Activated naive CD4-positive, alpha-beta T cell treated with anti-CD3 and anti-CD28 coated beads for 36 hours (primary cell): ENCODE data around the gene CXorf58. TPM values are rescaled to one million over a fixed set of nuclear protein-coding genes. Genes with fewer than 3 reads are reported as not detected.
"Not testable (repeated sequence)": the region's sequence is repeated elsewhere in the genome, so short reads cannot be mapped to it uniquely, and the experiment has no call there.

Experiments used
- CTCF ChIA-PET: fragments of 350-600 bp; sonication (Branson Sonifier 250); formaldehyde crosslinking; loops from one replicate; lab custom pipeline; 2021; ENCODE audit warnings: antibody characterized with exemption; lab: Charles Lee
- DNase-seq: peaks from one replicate; pipeline ENCODE4 v3.0.0-alpha.2; 2020
- H3K27ac Mint-ChIP-seq: one replicate; pipeline ENCODE4 v1.8.0; 2021; ENCODE audit warnings: mild to moderate bottlenecking, mixed read lengths
- H3K27me3 Mint-ChIP-seq: one replicate; pipeline ENCODE4 v1.8.0; 2021; ENCODE audit warnings: low read depth, mixed read lengths
- H3K36me3 Mint-ChIP-seq: one replicate; pipeline ENCODE4 v1.8.0; 2021; ENCODE audit warnings: low read depth, mixed read lengths
- H3K4me1 Mint-ChIP-seq: one replicate; pipeline ENCODE4 v1.8.0; 2021; ENCODE audit warnings: low read depth, mixed read lengths
- H3K4me3 Mint-ChIP-seq: one replicate; pipeline ENCODE4 v1.8.0; 2021; ENCODE audit warnings: mild to moderate bottlenecking, moderate library complexity, mixed read lengths
- H3K9me3 Mint-ChIP-seq: one replicate; pipeline ENCODE4 v1.8.0; 2021; ENCODE audit warnings: mixed read lengths
- intact Hi-C: fragments of 100-400 bp; cut with micrococcal nuclease; formaldehyde crosslinking; loops from one replicate; pipeline ENCODE4 v1.15.1; 2023
- total RNA-seq, 2 experiments: library from RNA; stranded (reverse); gene quantifications; one replicate each; pipeline ENCODE4 v1.2.3, GENCODE V29; 2021

CXorf58 gene
- total RNA-seq, 2 experiments from 2014 or later, result 0.20 TPM; not detected in 1

DNA sequence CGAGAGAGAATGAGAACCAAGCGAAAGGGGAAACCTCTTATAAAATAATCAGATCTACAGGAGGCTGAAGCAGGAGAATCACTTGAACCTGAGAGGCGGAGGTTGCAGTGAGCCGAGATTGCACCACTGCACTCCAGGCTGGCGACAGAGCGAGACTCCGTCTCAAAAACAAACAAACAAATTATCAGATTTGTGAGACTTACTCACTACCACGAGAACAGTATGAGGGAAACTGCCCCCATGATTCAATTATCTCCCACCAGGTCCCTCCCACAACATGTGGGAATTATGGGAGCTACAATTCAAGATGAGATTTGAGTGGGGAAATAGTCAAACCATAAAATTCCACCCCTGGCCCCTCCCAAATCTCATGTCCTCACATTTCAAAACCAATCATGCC is 57.8 kb downstream of the CXorf58 start:
- H3K4me3 Mint-ChIP-seq, H3K27me3 Mint-ChIP-seq, DNase-seq, H3K9me3 Mint-ChIP-seq, CTCF ChIA-PET, H3K27ac Mint-ChIP-seq, H3K36me3 Mint-ChIP-seq, H3K4me1 Mint-ChIP-seq, intact Hi-C loops: not testable (repeated sequence)

DNA sequence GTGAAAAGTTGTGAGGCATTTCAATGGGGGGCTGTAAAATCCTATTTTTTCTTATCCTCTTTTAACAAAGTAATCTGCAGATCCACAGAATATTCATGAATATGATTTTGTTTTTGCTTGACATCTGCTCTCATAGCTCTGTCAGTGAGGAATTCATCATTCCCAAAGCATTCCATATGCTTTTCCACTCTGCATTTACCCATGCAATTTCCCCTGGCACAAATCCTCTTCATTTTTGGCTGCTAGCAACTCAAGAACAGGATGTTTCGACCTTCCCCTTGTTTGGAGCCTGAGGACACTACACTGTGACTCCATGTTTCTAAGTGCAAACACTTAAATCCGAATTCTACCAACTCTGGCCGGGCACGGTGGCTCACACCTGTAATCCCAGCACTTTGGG is 70.7 kb downstream of the CXorf58 start:
- CTCF ChIA-PET, result no interaction called here
- H3K27ac Mint-ChIP-seq, result no peak overlapping the region
- intact Hi-C loops, result no loop called here
- no peaks in the 10 kb centered on the region for H3K27me3 Mint-ChIP-seq
- peaks cover 2% of the 10 kb centered on the region for H3K4me1 Mint-ChIP-seq
- no peak for DNase-seq
- H3K9me3 Mint-ChIP-seq, result no peaks in the 10 kb centered on the region
- no peak overlapping the region for H3K4me3 Mint-ChIP-seq
- H3K36me3 Mint-ChIP-seq, result peaks cover 5% of the 10 kb centered on the region

DNA sequence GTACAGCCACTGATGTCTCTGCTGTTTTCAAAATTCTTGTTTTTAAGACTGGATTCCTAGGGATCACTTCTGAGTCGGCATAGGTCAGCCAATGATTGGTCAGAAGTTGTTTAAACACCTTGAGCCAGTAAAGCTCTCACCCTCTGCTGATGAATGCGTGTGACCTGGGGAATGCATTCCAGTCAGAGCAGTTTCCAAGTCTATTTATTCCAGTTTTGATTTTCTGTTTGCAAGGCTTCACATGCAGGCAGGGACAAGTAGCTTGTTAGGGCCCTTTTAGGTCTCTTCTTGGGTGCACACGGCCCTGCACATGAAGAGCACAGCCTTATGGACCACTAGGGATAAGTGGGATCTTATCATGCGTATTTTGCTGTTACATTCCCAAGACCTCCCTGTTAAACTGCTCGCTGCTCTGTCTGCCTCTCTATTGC is 72.2 kb downstream of the CXorf58 start:
- intact Hi-C loops, result no loop called here
- H3K9me3 Mint-ChIP-seq, result no peaks in the 10 kb centered on the region
- peaks cover 4% of the 10 kb centered on the region for H3K4me1 Mint-ChIP-seq
- H3K27me3 Mint-ChIP-seq, result no peaks in the 10 kb centered on the region
- peaks cover 6% of the 10 kb centered on the region for H3K36me3 Mint-ChIP-seq
- DNase-seq, result no peak
- H3K4me3 Mint-ChIP-seq, result no peak overlapping the region
- H3K27ac Mint-ChIP-seq, result no peak overlapping the region
- CTCF ChIA-PET, result interaction anchor here (0.6 kb wide), 1 partner anchor 77 kb away, joined by 3 read pairs; no protein-coding TSS in a partner anchor

DNA sequence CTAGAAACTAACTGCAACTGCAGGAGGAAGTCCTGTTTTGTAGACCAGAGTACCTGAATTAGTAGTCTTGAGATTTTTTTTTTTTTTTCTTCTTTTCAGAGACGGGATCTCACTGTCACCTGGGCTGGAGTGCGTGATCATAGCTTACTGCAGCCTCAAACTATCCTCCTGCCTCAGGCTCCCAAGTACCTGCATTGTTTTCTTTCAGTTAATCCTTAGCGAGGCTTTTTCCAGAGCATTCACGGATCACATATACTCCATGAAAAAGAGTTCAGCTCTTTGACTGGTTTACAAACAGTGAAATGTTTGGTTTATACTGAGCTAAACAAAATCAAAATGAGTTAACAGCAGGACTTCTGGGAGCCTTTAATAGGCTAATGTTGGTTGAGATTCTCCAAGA is 73.4 kb downstream of the CXorf58 start:
- no peak for DNase-seq
- no peaks in the 10 kb centered on the region for H3K27me3 Mint-ChIP-seq
- H3K9me3 Mint-ChIP-seq, result no peaks in the 10 kb centered on the region
- intact Hi-C loops, result no loop called here
- peaks cover 7% of the 10 kb centered on the region for H3K4me1 Mint-ChIP-seq
- H3K27ac Mint-ChIP-seq, result no peak overlapping the region
- peaks cover 7% of the 10 kb centered on the region for H3K36me3 Mint-ChIP-seq
- CTCF ChIA-PET, result no interaction called here
- H3K4me3 Mint-ChIP-seq, result no peak overlapping the region

DNA sequence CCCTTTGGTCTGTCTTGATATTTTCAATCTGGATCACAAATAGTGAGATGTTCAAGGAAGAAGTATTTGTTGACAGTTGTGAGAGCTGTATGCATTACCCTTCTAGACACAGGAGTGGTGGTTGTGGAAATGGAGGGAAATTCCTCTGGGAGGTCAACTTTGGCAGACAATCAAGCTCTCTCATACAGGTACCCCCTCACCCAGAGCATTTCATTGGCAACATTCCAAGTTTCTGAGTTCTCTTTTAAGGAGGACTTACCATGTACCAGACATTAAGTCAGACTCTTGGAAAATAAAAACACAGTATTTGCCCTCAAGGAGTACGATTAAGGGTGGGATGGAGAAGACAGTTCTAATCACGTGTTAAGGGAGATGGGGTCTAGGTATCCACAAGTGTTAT is 73.9 kb downstream of the CXorf58 start:
- Mint-ChIP-seq H3K9me3 (no peaks in the 10 kb centered on the region), H3K4me1 (peaks cover 10% of the 10 kb centered on the region), H3K27ac (no peak overlapping the region), H3K4me3 (no peak overlapping the region), H3K27me3 (no peaks in the 10 kb centered on the region), H3K36me3 (peaks cover 7% of the 10 kb centered on the region)
- DNase-seq, result no peak
- CTCF ChIA-PET, result no interaction called here
- intact Hi-C loops, result no loop called here

DNA sequence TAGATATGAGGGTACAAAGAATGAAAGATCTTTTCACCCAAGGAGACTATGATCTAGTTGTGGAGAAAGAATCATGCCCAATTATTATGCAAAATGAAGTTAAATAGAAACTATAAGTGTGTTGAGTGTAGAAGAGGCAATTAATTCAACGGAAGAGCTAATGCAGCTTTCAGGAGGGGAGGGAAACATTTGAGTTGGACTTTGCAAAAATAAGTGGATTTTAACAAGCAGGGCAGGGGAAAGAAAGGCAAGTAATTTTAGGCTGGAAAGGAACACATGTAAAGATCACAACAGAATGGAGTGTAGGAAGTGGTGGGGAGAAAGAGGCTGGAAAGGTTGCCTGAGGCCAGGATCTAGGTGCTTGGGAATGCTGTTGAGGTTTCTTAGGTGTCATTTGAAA is 75.1 kb downstream of the CXorf58 start:
- Mint-ChIP-seq H3K4me3 (no peak overlapping the region), H3K27me3 (no peaks in the 10 kb centered on the region), H3K36me3 (peaks cover 12% of the 10 kb centered on the region), H3K9me3 (no peaks in the 10 kb centered on the region), H3K27ac (no peak overlapping the region), H3K4me1 (peaks cover 10% of the 10 kb centered on the region)
- CTCF ChIA-PET, result no interaction called here
- intact Hi-C loops, result no loop called here
- DNase-seq, result no peak

Other genes starting within 250 kb of the CXorf58 start
- 10 to 100 TPM; 39.6 to 40.0 TPM for gene PRDX4, start 240.5 kb upstream of the CXorf58 start, total RNA-seq
- 10 to 100 TPM; 46.8 to 49.7 TPM for gene ACOT9, start 164.7 kb upstream of the CXorf58 start, total RNA-seq
- 100 to 1,000 TPM; 629 to 649 TPM for gene SAT1, start 124.8 kb upstream of the CXorf58 start, total RNA-seq
- gene APOO, start 68 bp upstream of the CXorf58 start, total RNA-seq, result 10 to 100 TPM; 41.3 to 49.5 TPM
- 10 to 100 TPM; 20.6 to 21.5 TPM for gene KLHL15, start 119.2 kb downstream of the CXorf58 start, total RNA-seq
- 100 to 1,000 TPM; 366 to 386 TPM for gene EIF2S3, start 146.9 kb downstream of the CXorf58 start, total RNA-seq
- 10 to 100 TPM; 27.1 to 27.9 TPM for gene ZFX, start 241.7 kb downstream of the CXorf58 start, total RNA-seq